GM12878 (cell line): ENCODE data around the gene AGBL1. TPM values are rescaled to one million over a fixed set of nuclear protein-coding genes. Genes with fewer than 3 reads are reported as not detected.

Experiments used
- ATAC-seq: fragments of 200-7000 bp; cut with Tn5 transposase; 3 replicates; pipeline ENCODE4 v1.9.1; 2020; ENCODE audit warnings: mild to moderate bottlenecking, moderate library complexity
- BruUV-seq: library from RNA; stranded (reverse); fragments of 400-500 nt; replicated peaks from 2 replicates; lab custom pipeline; 2021; lab: Mats Ljungman, UMichigan
- CTCF ChIA-PET: fragments of 300-600 bp; sonication (Branson Sonifier 250); formaldehyde crosslinking; extraction: SDS; loops from one replicate; lab custom pipeline; 2021; ENCODE audit warnings: inconsistent platforms; lab: Yijun Ruan, JAX
- POLR2A ChIA-PET: fragments of 350-600 bp; formaldehyde crosslinking; extraction: SDS; loops from one replicate; lab custom pipeline; 2021; ENCODE audit warnings: inconsistent platforms; lab: Charles Lee
- RAD21 ChIA-PET: fragments of 300-600 bp; sonication (Branson Sonifier 250); formaldehyde crosslinking; loops from one replicate; lab custom pipeline; 2023; ENCODE audit warnings: antibody characterized with exemption; ENCODE audit not compliant: unreplicated experiment; lab: Charles Lee
- SMC1A ChIA-PET: fragments of 300-600 bp; sonication (Branson Sonifier 250); formaldehyde crosslinking; loops from one replicate; lab custom pipeline; 2023; ENCODE audit not compliant: unreplicated experiment, uncharacterized antibody; lab: Charles Lee
- DNase-seq: peaks from one replicate; pipeline ENCODE4 v3.0.0-alpha.2; 2011; ENCODE audit warnings: low read depth, low spot score
- FAIRE-seq: peaks from 3 replicates; lab custom pipeline; 2011; peaks lifted over from hg19 to GRCh38; lab: Jason Lieb, UNC
- H2AFZ ChIP-seq: 2 replicates; pipeline ENCODE4 v1.6.0; 2011; ENCODE audit warnings: low read depth, low read length, control low read depth; ENCODE audit not compliant: control insufficient read depth
- H3K27ac ChIP-seq: 2 replicates; pipeline ENCODE4 v1.5.1; 2011; ENCODE audit warnings: control low read depth; ENCODE audit not compliant: control insufficient read depth, insufficient read depth
- H3K27me3 ChIP-seq, 2 experiments: replicated peaks in 1 of 2; 2 replicates each; pipeline versions ENCODE4 v1.6.0 to v1.6.1; 2011; ENCODE audit warnings: low read length in 1 of 2; ENCODE audit not compliant: control insufficient read depth in 2 of 2, insufficient read depth in 2 of 2
- H3K36me3 ChIP-seq, 2 experiments: 2 replicates each; pipeline ENCODE4 v1.5.1; 2011; ENCODE audit warnings: low read length in 1 of 2; ENCODE audit not compliant: control insufficient read depth in 2 of 2, insufficient read depth in 2 of 2
- H3K4me1 ChIP-seq: 2 replicates; pipeline ENCODE4 v1.6.1; 2011; ENCODE audit warnings: mild to moderate bottlenecking, low read length, moderate library complexity, mixed read lengths; ENCODE audit not compliant: control insufficient read depth, insufficient read depth
- H3K4me2 ChIP-seq: 2 replicates; pipeline ENCODE4 v1.6.0; 2011; ENCODE audit warnings: control low read depth; ENCODE audit not compliant: control insufficient read depth, insufficient read depth
- H3K4me3 ChIP-seq: fragments of 200-600 bp; sonication (generic); 2 replicates; pipeline ENCODE4 v1.5.1; 2016
- H3K79me2 ChIP-seq: 2 replicates; pipeline ENCODE4 v1.6.0; 2011; ENCODE audit warnings: low read length; ENCODE audit not compliant: control insufficient read depth, insufficient read depth
- H3K9ac ChIP-seq: 2 replicates; pipeline ENCODE4 v1.8.0; 2011; ENCODE audit warnings: low read length, control low read depth, mixed read lengths; ENCODE audit not compliant: control insufficient read depth, insufficient read depth
- H3K9me3 ChIP-seq: replicated peaks from 3 replicates; pipeline ENCODE4 v1.5.1; 2011; ENCODE audit warnings: mild to moderate bottlenecking, low read length; ENCODE audit not compliant: control insufficient read depth, insufficient read depth
- H4K20me1 ChIP-seq: 2 replicates; pipeline ENCODE4 v1.6.0; 2011; ENCODE audit not compliant: control insufficient read depth, insufficient read depth
- GATAD2B ChIP-seq: fragments of 450-650 bp; conservative IDR thresholded peaks from 2 replicates; pipeline ENCODE4 v1.6.1; 2017; ENCODE audit warnings: low read depth, mild to moderate bottlenecking, moderate library complexity
- KAT2A ChIP-seq: conservative IDR thresholded peaks from 2 replicates; pipeline ENCODE4 v1.6.1; 2011; ENCODE audit warnings: low read depth, low read length; ENCODE audit not compliant: control insufficient read depth
- KDM1A ChIP-seq: fragments of 200-600 bp; sonication (generic); IDR thresholded peaks from 2 replicates; pipeline ENCODE4 v1.6.1; 2016; ENCODE audit warnings: borderline replicate concordance
- SMARCA5 ChIP-seq: fragments of 450-650 bp; IDR thresholded peaks from 2 replicates; pipeline ENCODE4 v1.6.1; 2017; ENCODE audit warnings: mild to moderate bottlenecking
- USF2 ChIP-seq: IDR thresholded peaks from 2 replicates; pipeline ENCODE4 v1.6.1; 2011; ENCODE audit warnings: low read depth, low read length, improper control_type of control experiment, borderline replicate concordance
- WGBS: methylation state at CpG from one replicate; pipeline ENCODE4 v1.1.6; 2016; ENCODE audit warnings: low lambda C conversion rate; ENCODE audit not compliant: insufficient replicate concordance, insufficient coverage; ENCODE audit errors: missing lambda C conversion rate; 5-methylcytosine and 5-hydroxymethylcytosine counted together
- in situ Hi-C: fragments of 300-500 bp; cut with MboI; formaldehyde crosslinking; loops from 9 replicates; pipeline ENCODE4 v1.14.3; 2018; ENCODE audit warnings: mixed read lengths
- intact Hi-C: fragments of 100-400 bp; cut with micrococcal nuclease; formaldehyde crosslinking; loops from one replicate; pipeline ENCODE4 v1.14.2; 2022; ENCODE audit not compliant: unreplicated experiment
- polyA plus RNA-seq, 11 experiments: library from polyadenylated mRNA; depleted of rRNA in 4 of 11; unstranded in 6 of 11; stranded (reverse) in 5 of 11; fragments of >200 nt; fragmentation: Nextera tagmentation in 4 of 11; fragmentation: Illumina TruSeq in 1 of 11; extraction: Ambion mirVana in 4 of 11; extraction: Trizol in 1 of 11; gene quantifications; 1 replicate in 1 of 11; 2 replicates in 10 of 11; pipeline versions ENCODE4 v1.2.1 to v1.2.3, GENCODE V29; 2011 to 2016; ENCODE audit warnings: inconsistent platforms in 2 of 11, missing spikeins in 2 of 11, low read depth in 1 of 11
- total RNA-seq, 4 experiments: library from RNA; depleted of rRNA in 3 of 4; stranded (reverse); fragments of >200 nt in 3 of 4; fragmentation: Illumina TruSeq in 1 of 4; extraction: Trizol in 1 of 4; gene quantifications; 2 replicates each; pipeline versions ENCODE4 v1.2.1 to v1.2.3, GENCODE V29; 2013 to 2021

The AGBL1 gene
- total and polyA plus RNA-seq, 10 of the 15 experiments (the other 5 are each of a cell fraction or from before 2014, with no cell fraction given) = not detected

- no peaks in the 10 kb centered on the region for H4K20me1 ChIP-seq
- RAD21 ChIA-PET = no interaction called here
Measured at GRCh38 chr15:86595741-86596140, 516.1 kb downstream of the AGBL1 start.

DNA sequence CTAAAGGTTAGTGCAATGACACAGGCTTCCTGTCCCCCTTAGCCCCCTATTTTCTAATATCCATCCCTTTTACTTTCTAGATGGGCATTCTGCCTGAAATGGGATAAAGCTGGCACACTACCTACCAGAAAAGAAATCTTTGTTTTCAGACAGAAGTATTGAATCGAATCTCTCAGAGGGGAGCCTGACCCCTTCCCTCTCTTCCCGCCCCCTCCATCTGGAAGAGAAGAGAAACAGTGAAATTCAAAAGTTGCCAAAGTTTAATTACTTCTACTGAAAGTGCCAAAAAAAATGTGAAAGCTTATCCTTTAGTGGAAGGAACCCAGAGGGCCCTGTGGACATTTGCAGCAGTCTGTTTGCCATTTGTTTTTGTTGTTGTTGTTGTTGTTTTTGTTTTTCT is 523.8 kb downstream of the AGBL1 start:
- no peak overlapping the region for H3K4me2 ChIP-seq
- no peaks in the 10 kb centered on the region for H3K4me1 ChIP-seq
- SMC1A ChIA-PET = no interaction called here
- no peak for FAIRE-seq
- TF ChIP-seq KAT2A (no peak), USF2 (no peak), SMARCA5 (no peak)
- TF ChIP-seq, all 136 proteins: peak for 0
- ChIA-PET POLR2A (no interaction called here), RAD21 (no interaction called here), CTCF (no interaction called here)
- 0% methylated on average over 2 of the region's 2 CpGs for WGBS
- in situ Hi-C loops (no loop called here), intact Hi-C loops (no loop called here)
- H3K27ac ChIP-seq = no peak overlapping the region
- H2AFZ ChIP-seq = no peak overlapping the region
- no peaks in the 10 kb centered on the region for H3K79me2 ChIP-seq
- H3K4me3 ChIP-seq = no peak overlapping the region
- DNase-seq = no peak
- no TSS peak for BruUV-seq
- no peaks in the 10 kb centered on the region for H3K27me3 ChIP-seq
- no peaks in the 10 kb centered on the region for H3K36me3 ChIP-seq
- no peak overlapping the region for H3K9ac ChIP-seq
- no peaks in the 10 kb centered on the region for H4K20me1 ChIP-seq
- H3K9me3 ChIP-seq = no peaks in the 10 kb centered on the region
- ATAC-seq = no peak

More at GRCh38 chr15:86595741-86596140, 516.1 kb downstream of the AGBL1 start:
- H2AFZ ChIP-seq = no peak overlapping the region
- H3K4me3 ChIP-seq = no peak overlapping the region
- H3K9me3 ChIP-seq = no peaks in the 10 kb centered on the region
- no peaks in the 10 kb centered on the region for H3K4me1 ChIP-seq
- WGBS = 18% methylated on average over 1 of the region's 1 CpG
- no peak overlapping the region for H3K27ac ChIP-seq
- in situ Hi-C loops (no loop called here), intact Hi-C loops (no loop called here)
- TF ChIP-seq KDM1A = no peak
- no peak for TF ChIP-seq GATAD2B
- H3K36me3 ChIP-seq = no peaks in the 10 kb centered on the region
- ATAC-seq = no peak
- SMC1A ChIA-PET = no interaction called here
- H3K79me2 ChIP-seq = no peaks in the 10 kb centered on the region
- H3K4me2 ChIP-seq = no peak overlapping the region
- H3K27me3 ChIP-seq = no peaks in the 10 kb centered on the region
- DNase-seq = no peak
- H3K9ac ChIP-seq = no peak overlapping the region
- BruUV-seq = no TSS peak
- no peak for FAIRE-seq
- CTCF ChIA-PET = no interaction called here
- POLR2A ChIA-PET = no interaction called here
